DLD1 (cell line): Measurements from ENCODE around the gene DCTD.

Experiments
- in situ Hi-C: cut with HindIII; loops from 2 replicates; pipeline ENCODE4 v1.10.0; 2017; ENCODE audit warnings: low sequenced_read_pairs

DCTD gene

DNA sequence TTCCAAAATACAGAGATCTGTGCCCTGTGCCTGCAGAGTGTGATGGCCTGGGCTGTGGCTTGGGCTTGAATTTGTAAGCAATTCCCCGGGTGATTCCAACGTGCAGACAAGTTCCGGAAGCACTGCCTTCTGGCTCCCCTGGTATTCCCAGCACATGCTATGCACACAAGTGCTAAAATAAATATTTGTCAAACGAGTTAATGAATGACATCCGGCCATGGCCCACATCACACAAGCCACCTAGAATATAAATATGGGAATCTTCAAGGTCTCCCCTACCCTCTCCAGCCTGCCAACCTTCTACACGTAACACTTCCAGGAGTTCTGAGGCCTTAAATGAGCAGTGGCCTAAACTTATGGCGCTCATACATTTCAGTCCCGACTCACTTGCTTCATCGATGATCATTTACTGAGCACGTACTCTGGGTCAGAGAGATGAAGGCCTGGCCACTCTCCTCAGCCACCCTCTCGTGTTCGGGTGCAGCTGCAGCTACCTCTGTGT lies 21.3 kb downstream of the DCTD start:
- in situ Hi-C loops: no loop called here

GRCh38 chr4:182894681-182895275 lies 22.4 kb downstream of the DCTD start:
- in situ Hi-C loops: no loop called here

GRCh38 chr4:182893474-182894080 lies 23.6 kb downstream of the DCTD start:
- in situ Hi-C loops: no loop called here

- in situ Hi-C loops: no loop called here
These were observed 24.1 kb downstream of the DCTD start for GRCh38 chr4:182893047-182893446.

GRCh38 chr4:182890202-182890601 lies 27.0 kb downstream of the DCTD start:
- in situ Hi-C loops: no loop called here

- in situ Hi-C loops: no loop called here
These were observed 28.3 kb downstream of the DCTD start for GRCh38 chr4:182888891-182889290.

- in situ Hi-C loops: no loop called here
These were observed 30.4 kb downstream of the DCTD start for GRCh38 chr4:182886768-182887167.

GRCh38 chr4:182886205-182886604 lies 31.0 kb downstream of the DCTD start:
- in situ Hi-C loops: no loop called here

GRCh38 chr4:182885738-182886077 lies 31.5 kb downstream of the DCTD start:
- in situ Hi-C loops: no loop called here

- in situ Hi-C loops: no loop called here
These were observed 32.0 kb downstream of the DCTD start for GRCh38 chr4:182885022-182885737.

DNA sequence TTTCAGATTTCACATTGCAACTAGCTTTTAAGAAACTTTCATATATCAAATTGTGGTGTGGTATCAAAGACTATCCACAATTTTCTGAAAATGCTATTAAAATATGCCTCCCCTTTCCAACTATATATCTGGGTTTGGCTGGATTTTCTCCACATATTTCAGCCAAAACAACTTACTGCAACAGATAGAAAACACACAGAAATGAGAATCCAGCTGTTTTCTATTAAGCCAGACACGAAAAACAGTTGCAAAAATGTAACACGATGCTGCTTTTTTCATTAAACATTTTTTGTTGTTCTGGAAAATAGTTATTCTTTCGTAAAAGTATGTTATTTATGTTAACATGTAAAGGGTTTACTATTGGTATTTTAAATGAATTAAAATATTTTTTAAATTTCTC lies 33.1 kb downstream of the DCTD start:
- in situ Hi-C loops: no loop called here

GRCh38 chr4:182883351-182883750 lies 33.8 kb downstream of the DCTD start:
- in situ Hi-C loops: no loop called here

GRCh38 chr4:182881914-182882313 lies 35.3 kb downstream of the DCTD start:
- in situ Hi-C loops: no loop called here

GRCh38 chr4:182880387-182881356 lies 36.5 kb downstream of the DCTD start:
- in situ Hi-C loops: no loop called here

DNA sequence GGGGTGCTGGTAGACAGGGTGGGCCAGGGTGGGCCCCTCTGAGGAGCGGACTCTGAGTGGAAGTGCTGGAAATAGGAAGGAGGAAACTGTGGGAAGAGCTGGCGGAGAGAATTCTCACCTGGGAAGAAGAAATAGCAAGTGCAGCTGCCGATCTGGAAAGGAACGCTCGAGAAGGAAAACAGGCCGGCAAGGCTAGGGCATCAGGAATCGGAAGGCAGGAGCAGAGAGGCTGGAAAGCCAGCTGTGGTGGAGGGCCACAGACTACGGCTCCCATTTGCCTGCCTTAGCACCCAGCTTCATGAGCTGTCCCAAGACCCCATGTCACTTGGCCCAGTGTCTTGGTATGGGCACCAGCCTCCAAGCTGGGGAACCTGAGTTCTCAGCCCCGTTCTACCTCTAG lies 37.3 kb downstream of the DCTD start:
- in situ Hi-C loops: no loop called here

DNA sequence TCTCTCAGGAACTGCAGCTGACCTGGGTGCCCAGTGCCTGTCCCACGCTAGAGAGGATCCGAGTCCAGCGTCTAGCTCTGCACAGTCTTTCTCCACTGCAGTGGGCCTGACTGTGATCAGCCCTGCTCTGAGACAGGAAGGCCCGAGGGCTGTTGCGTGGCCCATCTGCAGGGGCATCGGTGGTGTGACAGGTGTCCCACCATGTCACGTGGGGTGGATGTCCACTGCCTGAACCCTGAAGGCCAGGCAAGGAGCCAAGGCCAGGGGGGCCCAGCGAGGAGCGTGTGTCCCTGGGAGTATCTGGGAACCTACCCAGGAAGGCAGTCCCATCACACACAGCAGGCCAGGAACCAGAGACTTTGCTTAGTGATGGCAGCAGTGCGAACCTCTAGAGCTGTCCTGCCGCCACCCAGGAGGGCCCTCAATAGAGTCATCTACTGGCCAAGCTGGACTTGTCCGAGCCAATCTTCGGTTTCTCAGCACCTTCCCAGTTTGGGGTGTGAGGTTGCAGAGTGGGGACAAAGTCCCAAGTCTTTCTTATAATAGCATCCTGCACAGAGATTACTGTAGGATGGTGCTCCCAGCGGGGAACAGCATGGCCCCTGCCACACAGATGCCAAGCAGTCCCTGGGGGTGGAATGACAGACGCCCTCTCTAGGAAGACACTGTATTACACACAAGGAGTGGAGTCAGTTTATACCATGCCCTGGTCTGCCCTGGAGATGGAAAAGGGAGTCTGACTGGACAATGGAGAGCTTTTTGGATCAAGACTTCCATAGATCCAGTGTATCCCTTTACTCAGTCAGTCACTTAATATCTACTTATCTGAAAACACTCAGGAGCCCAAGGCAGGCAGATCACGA lies 38.3 kb downstream of the DCTD start:
- in situ Hi-C loops: no loop called here

GRCh38 chr4:182877326-182877883 lies 39.8 kb downstream of the DCTD start:
- in situ Hi-C loops: no loop called here

DNA sequence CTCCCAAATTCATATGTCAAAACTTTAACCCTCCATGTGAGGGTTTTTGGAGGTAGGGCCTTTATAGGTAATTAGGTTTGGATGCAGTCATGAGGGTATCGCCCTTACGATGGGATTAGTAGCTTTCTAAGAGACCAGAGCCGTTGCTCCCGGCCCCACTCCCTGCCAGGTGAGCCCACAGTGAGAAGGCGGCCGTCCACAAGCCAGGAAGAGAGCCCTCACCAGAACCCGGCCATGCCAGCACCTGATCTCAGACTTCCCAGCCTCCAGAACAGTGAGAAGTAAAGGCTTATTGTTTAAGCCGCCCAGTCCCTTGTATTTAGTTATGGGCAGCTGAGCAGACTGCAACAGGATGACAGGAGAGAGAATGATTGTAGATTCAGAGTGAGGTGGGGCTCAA lies 40.8 kb downstream of the DCTD start:
- in situ Hi-C loops: no loop called here

DNA sequence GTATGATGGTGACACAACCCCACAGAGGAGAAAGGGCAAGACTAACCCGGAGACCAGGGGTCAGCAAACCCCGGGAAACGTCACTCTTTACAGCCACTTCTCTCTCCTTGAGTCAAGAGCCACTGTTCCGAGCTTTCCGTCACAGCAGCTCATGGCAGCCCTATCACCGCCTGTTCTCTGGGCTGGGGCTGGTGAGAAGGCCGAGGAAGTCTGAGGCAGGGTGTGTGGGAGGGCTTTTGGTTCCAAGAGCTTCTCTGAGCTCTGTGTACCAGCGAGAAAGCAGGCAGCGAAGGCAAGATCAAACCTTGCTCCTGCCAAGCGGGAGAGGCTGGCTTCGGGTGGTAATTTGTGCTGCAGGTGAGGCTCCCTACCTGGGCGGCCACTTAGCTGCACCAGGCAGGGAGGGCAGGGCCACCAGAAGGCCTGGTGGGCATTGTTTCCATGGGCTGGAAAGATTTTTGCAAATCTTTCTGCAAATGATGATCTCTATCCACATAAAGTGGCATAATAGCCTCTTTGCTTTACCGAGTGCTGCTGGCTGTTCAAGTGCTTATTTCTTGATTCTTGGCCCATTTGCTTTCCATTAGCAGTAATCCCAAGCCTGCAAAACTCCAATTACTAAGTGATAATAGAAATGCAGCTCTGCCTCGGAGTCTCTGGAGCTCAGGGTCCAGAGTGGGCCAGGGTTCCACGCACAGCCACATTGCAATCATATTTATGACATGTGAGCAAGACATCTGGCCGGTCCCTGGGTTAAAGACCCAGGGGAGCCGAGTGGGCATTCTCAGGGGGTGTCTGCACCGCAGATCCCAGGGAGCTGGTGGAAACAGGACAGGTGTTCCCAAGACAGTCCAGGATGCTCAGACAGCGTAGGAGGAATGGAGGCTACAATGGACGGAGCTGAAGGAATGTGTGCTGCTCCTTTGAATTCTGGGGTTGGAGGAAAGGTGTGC lies 41.5 kb downstream of the DCTD start:
- in situ Hi-C loops: no loop called here
